Neutrophil (primary cell): Measurements from ENCODE around the gene KCNB1.

Source experiments
- H3K27ac ChIP-seq: fragments of 200-600 bp; sonication (generic); 2 replicates; pipeline ENCODE4 v1.5.1; 2016; ENCODE audit warnings: mild to moderate bottlenecking, moderate library complexity
- H3K27me3 ChIP-seq: fragments of 200-600 bp; sonication (generic); 2 replicates; pipeline ENCODE4 v1.6.0; 2016; ENCODE audit warnings: mild to moderate bottlenecking
- H3K36me3 ChIP-seq: fragments of 200-600 bp; sonication (generic); 2 replicates; pipeline ENCODE4 v1.5.1; 2017
- H3K4me1 ChIP-seq, 2 experiments: fragments of 200-600 bp in 1 of 2; sonication (generic) in 1 of 2; 1 replicate in 1 of 2; 2 replicates in 1 of 2; pipeline versions ENCODE4 v1.5.1 to v1.6.1; 2013 to 2016; ENCODE audit warnings: low read depth in 1 of 2, low read length in 1 of 2, mild to moderate bottlenecking in 1 of 2, moderate library complexity in 1 of 2; ENCODE audit not compliant: control insufficient read depth in 1 of 2, insufficient read depth in 1 of 2
- H3K4me3 ChIP-seq, 2 experiments: fragments of 200-600 bp in 1 of 2; sonication (generic) in 1 of 2; 1 replicate in 1 of 2; 2 replicates in 1 of 2; pipeline ENCODE4 v1.5.1; 2013 to 2016; ENCODE audit warnings: low read depth in 1 of 2, low read length in 1 of 2, mild to moderate bottlenecking in 1 of 2, moderate library complexity in 1 of 2
- H3K9me3 ChIP-seq: fragments of 200-600 bp; sonication (generic); 2 replicates; pipeline ENCODE4 v1.5.1; 2016
- TF ChIP-seq, protein P1 (sequence below): fragments of 200-600 bp; sonication (generic); IDR thresholded peaks from 2 replicates; pipeline ENCODE4 v1.5.1; 2016; ENCODE audit warnings: antibody characterized with exemption

Gene KCNB1

DNA sequence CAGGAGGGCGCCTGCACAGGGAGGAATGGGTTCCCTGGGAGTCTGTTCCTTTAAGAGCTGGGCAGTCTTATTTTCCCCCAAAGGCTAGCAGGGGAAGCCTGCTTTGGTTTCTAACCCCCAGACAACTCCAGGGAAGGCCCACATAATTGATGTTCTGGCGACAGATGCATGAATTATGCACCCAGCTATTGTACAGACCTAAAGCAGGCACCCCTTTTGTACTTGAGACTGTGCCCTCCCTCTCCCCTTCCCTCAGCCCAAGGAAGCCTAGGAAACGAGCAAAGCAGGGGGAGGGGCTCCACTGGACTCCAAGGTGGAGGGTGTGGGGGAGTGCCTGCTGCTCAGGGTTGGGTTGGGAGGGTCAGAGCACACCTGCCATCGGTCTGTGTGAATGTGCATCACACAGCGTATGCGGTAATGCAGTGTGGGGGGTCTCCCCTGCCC lies 102.1 kb downstream of the KCNB1 start:
- Histone ChIP-seq H3K4me1 (no peaks in the 10 kb centered on the region), H3K4me3 (no peak overlapping the region), H3K36me3 (no peaks in the 10 kb centered on the region), H3K27ac (no peak overlapping the region), H3K27me3 (peaks cover 33% of the 10 kb centered on the region), H3K9me3 (no peaks in the 10 kb centered on the region)
- TF ChIP-seq, protein P1, sequence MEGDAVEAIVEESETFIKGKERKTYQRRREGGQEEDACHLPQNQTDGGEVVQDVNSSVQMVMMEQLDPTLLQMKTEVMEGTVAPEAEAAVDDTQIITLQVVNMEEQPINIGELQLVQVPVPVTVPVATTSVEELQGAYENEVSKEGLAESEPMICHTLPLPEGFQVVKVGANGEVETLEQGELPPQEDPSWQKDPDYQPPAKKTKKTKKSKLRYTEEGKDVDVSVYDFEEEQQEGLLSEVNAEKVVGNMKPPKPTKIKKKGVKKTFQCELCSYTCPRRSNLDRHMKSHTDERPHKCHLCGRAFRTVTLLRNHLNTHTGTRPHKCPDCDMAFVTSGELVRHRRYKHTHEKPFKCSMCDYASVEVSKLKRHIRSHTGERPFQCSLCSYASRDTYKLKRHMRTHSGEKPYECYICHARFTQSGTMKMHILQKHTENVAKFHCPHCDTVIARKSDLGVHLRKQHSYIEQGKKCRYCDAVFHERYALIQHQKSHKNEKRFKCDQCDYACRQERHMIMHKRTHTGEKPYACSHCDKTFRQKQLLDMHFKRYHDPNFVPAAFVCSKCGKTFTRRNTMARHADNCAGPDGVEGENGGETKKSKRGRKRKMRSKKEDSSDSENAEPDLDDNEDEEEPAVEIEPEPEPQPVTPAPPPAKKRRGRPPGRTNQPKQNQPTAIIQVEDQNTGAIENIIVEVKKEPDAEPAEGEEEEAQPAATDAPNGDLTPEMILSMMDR: no peak

DNA sequence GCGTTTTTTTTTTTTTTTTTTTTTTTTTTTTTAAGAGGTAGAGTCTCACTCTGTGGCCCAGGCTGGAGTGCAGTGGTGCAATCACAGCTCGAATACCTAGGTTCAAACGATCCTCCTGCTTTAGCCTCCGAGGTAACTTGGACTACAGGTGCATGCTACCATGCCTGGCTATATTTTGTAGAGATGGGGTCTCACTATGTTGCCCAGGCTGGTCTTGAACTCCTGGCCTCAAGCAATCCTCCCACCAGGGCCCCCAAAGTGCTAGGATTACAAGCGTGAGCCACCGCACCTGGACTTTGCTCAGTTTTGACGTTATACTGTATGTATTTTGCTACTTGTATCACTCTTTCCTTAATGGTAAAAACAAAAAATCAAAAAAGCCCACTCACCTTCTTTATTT lies 103.1 kb downstream of the KCNB1 start:
- TF ChIP-seq, protein P1: no peak
- H3K36me3 ChIP-seq: no peaks in the 10 kb centered on the region
- H3K27me3 ChIP-seq: peaks cover 33% of the 10 kb centered on the region
- no peaks in the 10 kb centered on the region for H3K4me1 ChIP-seq
- H3K9me3 ChIP-seq: no peaks in the 10 kb centered on the region
- H3K27ac ChIP-seq: no peak overlapping the region
- no peak overlapping the region for H3K4me3 ChIP-seq

DNA sequence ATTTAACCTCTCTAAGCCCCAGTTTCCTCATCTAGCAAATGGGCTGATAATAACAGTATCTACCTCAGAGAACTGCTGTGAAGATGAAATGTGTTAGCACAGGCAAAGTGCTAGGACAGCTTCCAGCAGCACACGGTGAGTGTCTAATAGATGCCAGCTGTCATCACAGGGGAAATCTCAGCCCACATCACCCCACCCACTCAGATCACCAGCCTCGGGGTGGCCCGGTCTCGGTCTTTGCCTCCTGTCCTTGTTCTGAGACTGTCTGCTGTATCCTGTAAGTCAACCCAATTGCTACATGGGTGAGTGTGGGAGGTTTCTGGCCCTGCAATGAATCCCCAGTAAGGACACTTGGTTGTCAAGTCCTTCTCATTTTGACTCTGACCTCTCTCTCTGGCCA lies 105.1 kb downstream of the KCNB1 start:
- H3K4me3 ChIP-seq: no peak overlapping the region
- H3K27me3 ChIP-seq: peaks cover 42% of the 10 kb centered on the region
- H3K36me3 ChIP-seq: no peaks in the 10 kb centered on the region
- H3K4me1 ChIP-seq: no peaks in the 10 kb centered on the region
- H3K9me3 ChIP-seq: no peaks in the 10 kb centered on the region
- no peak overlapping the region for H3K27ac ChIP-seq
- TF ChIP-seq, protein P1: no peak

DNA sequence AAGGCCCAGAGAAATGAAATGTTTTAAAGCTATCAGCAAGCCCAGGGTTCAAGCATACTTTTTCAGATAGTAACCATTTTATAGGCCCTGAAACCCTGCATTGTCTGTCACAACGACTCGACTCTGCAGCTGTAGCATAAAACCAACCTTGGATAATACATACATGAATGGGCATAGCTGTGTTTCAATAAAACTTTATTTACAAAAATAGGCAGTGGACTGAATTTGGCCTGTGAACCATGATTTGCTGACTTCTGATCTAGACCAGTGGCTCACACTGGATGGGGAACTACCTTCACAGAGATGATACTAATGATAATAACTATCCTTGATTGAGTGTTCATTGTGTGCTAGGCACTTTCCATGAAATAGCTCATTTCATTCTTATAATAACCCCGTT lies 107.3 kb downstream of the KCNB1 start:
- H3K4me3 ChIP-seq: no peak overlapping the region
- H3K4me1 ChIP-seq: no peaks in the 10 kb centered on the region
- H3K9me3 ChIP-seq: no peaks in the 10 kb centered on the region
- TF ChIP-seq, protein P1: no peak
- H3K36me3 ChIP-seq: no peaks in the 10 kb centered on the region
- peaks cover 58% of the 10 kb centered on the region for H3K27me3 ChIP-seq
- H3K27ac ChIP-seq: no peak overlapping the region

DNA sequence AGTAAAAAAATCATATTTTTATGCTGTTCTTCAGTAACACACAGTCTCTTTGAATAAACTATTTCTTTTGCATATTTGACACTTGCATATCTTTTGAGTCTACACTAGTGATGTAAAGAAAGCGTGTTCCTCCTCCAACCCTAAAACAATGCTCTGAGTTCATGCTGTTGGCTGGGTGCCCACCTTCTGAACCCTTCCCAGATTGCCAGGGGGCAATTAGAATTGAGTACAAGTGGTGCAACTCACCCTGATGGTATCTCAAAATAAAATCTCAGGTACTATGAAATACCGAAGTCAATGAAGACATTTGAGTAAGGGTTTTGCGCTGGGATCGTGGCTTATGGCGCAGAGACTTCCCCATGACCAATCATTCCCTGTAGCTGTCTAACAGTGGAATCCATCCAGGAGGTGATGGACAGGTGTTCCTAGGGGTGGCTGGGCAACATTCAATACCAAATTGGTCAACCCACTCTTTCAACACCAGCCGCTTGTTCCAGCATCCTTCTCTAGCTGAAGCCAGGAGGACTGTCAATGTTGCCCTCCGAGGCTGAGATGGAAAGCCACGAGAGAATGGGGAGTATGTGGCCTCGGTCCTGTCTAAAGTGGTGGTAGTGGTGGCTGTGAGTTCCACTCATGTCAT lies 110.3 kb downstream of the KCNB1 start:
- Histone ChIP-seq H3K4me1 (no peaks in the 10 kb centered on the region), H3K27ac (no peak overlapping the region), H3K9me3 (no peaks in the 10 kb centered on the region), H3K27me3 (peaks cover 63% of the 10 kb centered on the region), H3K36me3 (no peaks in the 10 kb centered on the region), H3K4me3 (no peak overlapping the region)
- TF ChIP-seq, protein P1: no peak

DNA sequence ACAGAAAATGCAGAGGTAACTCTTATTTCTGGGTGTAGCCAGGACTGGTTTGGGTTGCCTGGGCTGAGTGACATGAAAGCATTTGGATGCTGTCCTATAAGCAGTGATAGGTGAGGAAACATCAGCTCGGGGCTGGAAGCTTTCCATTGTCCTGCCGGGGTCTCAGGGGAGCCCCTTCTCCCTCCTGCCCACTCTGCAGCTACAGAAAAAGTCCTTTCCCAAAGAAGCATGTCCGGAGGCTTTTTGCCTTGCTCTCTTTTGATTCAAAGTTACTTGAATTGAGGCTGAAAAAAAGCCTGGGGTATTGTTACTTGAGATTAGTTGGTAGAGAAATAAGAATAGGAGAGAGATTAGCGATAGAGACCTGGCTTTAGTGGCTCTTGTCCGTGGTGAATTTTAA lies 113.9 kb downstream of the KCNB1 start:
- TF ChIP-seq, protein P1: no peak
- H3K4me3 ChIP-seq: no peak overlapping the region
- H3K4me1 ChIP-seq: no peaks in the 10 kb centered on the region
- no peak overlapping the region for H3K27ac ChIP-seq
- H3K9me3 ChIP-seq: no peaks in the 10 kb centered on the region
- H3K36me3 ChIP-seq: no peaks in the 10 kb centered on the region
- peaks cover 73% of the 10 kb centered on the region for H3K27me3 ChIP-seq
